Measurements from ENCODE around the gene CRP.
"Not testable (repeated sequence)": the region's sequence is repeated elsewhere in the genome, so short reads cannot be mapped to it uniquely, and the experiment has no call there.

Gene CRP

GRCh38 chr1:159746666-159747065 lies 32.3 kb upstream of the CRP start:
- no peak overlapping the region for H3K4me2 ChIP-seq (ENCODE audit: low read length)
- H3K27me3 ChIP-seq (ENCODE audit: control insufficient read depth, insufficient read depth, low read length): no peaks in the 10 kb centered on the region
- no peaks in the 10 kb centered on the region for H3K79me2 ChIP-seq
- no peak overlapping the region for H2AFZ ChIP-seq
- no peaks in the 10 kb centered on the region for H3K9me3 ChIP-seq (ENCODE audit: control insufficient read depth, low read length)
- H3K9ac ChIP-seq: no peak overlapping the region
- no peaks in the 10 kb centered on the region for H3K4me1 ChIP-seq
- H3K36me3 ChIP-seq (ENCODE audit: control insufficient read depth, insufficient read depth, low read length): no peaks in the 10 kb centered on the region
- H3K4me3 ChIP-seq (ENCODE audit: low read depth, low read length): no peak overlapping the region
- H3K27ac ChIP-seq: no peak overlapping the region
- no peak for TF ChIP-seq CTCF (IDR thresholded peaks at IDR 0.05)

- no peak overlapping the region for H3K4me3 ChIP-seq (ENCODE audit: low read depth, low read length)
- H3K9me3 ChIP-seq (ENCODE audit: control insufficient read depth, low read length): no peaks in the 10 kb centered on the region
- H3K4me1 ChIP-seq: no peaks in the 10 kb centered on the region
- no peak for TF ChIP-seq CTCF (IDR thresholded peaks at IDR 0.05)
- no peaks in the 10 kb centered on the region for H3K36me3 ChIP-seq (ENCODE audit: control insufficient read depth, insufficient read depth, low read length)
- no peak overlapping the region for H2AFZ ChIP-seq
- no peak overlapping the region for H3K4me2 ChIP-seq (ENCODE audit: low read length)
- H3K27ac ChIP-seq: no peak overlapping the region
- no peaks in the 10 kb centered on the region for H3K79me2 ChIP-seq
- H3K27me3 ChIP-seq (ENCODE audit: control insufficient read depth, insufficient read depth, low read length): no peaks in the 10 kb centered on the region
- H3K9ac ChIP-seq: no peak overlapping the region
Observed at GRCh38 chr1:159743651-159744410, 29.4 kb upstream of the CRP start.

DNA sequence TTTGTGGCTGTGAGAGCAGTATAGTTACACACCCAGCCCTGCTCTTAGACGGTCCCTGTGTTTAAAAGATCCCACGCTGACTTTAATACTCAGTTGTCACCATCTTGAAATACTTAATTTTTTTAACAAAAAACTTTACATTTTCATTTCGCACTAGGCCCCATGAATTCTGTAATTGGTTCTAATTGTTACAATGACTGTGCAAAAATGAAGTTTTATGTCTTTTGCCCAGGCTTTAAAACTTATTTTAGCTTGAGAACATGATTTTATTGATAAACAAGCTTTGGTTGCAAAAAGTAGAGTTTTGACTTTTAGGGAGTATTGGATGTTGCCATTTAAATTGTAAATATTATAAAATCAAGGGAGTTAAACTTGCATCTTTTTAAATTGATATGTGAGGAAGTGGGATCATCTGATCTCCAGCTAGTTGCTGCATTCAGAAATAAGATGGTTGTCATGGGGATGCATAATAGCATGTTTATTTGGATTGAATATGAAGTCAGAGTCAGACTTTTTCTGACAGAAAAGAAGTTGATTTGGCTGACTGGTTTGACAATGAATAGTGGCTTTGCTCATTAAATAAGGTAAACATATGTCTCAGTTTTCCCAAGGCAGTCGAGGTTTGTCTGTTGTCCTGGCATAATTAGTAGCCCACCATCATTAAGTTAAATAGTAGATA lies 23.0 kb upstream of the CRP start:
- Histone ChIP-seq H3K4me3 (ENCODE audit: low read depth, low read length) (no peak overlapping the region), H3K36me3 (ENCODE audit: control insufficient read depth, insufficient read depth, low read length) (no peaks in the 10 kb centered on the region), H3K27me3 (ENCODE audit: control insufficient read depth, insufficient read depth, low read length) (no peaks in the 10 kb centered on the region), H3K4me2 (ENCODE audit: low read length) (no peak overlapping the region), H3K9ac (no peak overlapping the region), H3K9me3 (ENCODE audit: control insufficient read depth, low read length) (no peaks in the 10 kb centered on the region), H3K79me2 (no peaks in the 10 kb centered on the region), H2AFZ (no peak overlapping the region), H3K27ac (no peak overlapping the region), H3K4me1 (no peaks in the 10 kb centered on the region)
- TF ChIP-seq CTCF (IDR thresholded peaks at IDR 0.05): no peak

DNA sequence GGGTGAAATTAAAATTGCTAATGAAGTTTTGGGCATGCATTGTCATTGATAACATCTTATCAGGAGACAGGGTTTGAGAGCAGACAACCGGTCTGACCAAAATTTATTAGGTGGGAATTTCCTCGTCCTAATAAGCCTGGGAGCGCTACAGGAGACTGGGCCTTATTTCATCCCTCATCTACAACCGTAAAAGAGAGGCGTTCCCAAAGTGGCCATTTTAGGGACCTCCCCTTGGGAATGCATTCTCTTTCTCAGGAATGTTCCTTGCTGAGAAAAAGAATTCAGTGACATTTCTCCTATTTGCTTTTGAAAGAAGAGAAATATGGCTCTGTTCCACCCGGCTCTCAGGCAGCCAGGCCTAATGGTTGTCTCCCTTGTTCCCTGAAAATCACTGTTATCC lies 8.8 kb upstream of the CRP start:
- not testable (repeated sequence) for H3K36me3 ChIP-seq (ENCODE audit: control insufficient read depth, insufficient read depth, low read length); H3K9me3 ChIP-seq (ENCODE audit: control insufficient read depth, low read length); H3K4me1 ChIP-seq; H3K4me3 ChIP-seq (ENCODE audit: low read depth, low read length); H3K9ac ChIP-seq; H3K27ac ChIP-seq; H3K79me2 ChIP-seq; H2AFZ ChIP-seq; H3K4me2 ChIP-seq (ENCODE audit: low read length); H3K27me3 ChIP-seq (ENCODE audit: control insufficient read depth, insufficient read depth, low read length)

GRCh38 chr1:159719990-159720389 lies 5.6 kb upstream of the CRP start:
- Histone ChIP-seq H3K4me2 (ENCODE audit: low read length) (no peak overlapping the region), H3K9ac (no peak overlapping the region), H3K36me3 (ENCODE audit: control insufficient read depth, insufficient read depth, low read length) (no peaks in the 10 kb centered on the region), H3K4me1 (no peaks in the 10 kb centered on the region), H3K79me2 (no peaks in the 10 kb centered on the region), H3K27me3 (ENCODE audit: control insufficient read depth, insufficient read depth, low read length) (no peaks in the 10 kb centered on the region), H2AFZ (no peak overlapping the region), H3K9me3 (ENCODE audit: control insufficient read depth, low read length) (no peaks in the 10 kb centered on the region), H3K4me3 (ENCODE audit: low read depth, low read length) (no peak overlapping the region), H3K27ac (no peak overlapping the region)
- no peak for TF ChIP-seq CTCF (IDR thresholded peaks at IDR 0.05)
